SHP77 (cell line): Measurements from ENCODE around the gene DOCK1.
"Not testable (repeated sequence)": the region's sequence is repeated elsewhere in the genome, so short reads cannot be mapped to it uniquely, and the experiment has no call there.

ENCODE experiments used
- DNase-seq, 2 experiments: peaks; one replicate each; lab custom pipeline; 2025; lab: John Stamatoyannopoulos, UW

Gene DOCK1

GRCh38 chr10:127278001-127278400, 372.8 kb downstream of the DOCK1 start:
- no peak for DNase-seq

GRCh38 chr10:127279334-127279774, 374.1 kb downstream of the DOCK1 start:
- DNase-seq = no peak

GRCh38 chr10:127280446-127280845, 375.2 kb downstream of the DOCK1 start:
- DNase-seq = no peak

GRCh38 chr10:127283017-127283416, 377.8 kb downstream of the DOCK1 start:
- DNase-seq = no peak

GRCh38 chr10:127283576-127283975, 378.3 kb downstream of the DOCK1 start:
- no peak for DNase-seq

GRCh38 chr10:127290850-127291249, 385.6 kb downstream of the DOCK1 start:
- no peak for DNase-seq

- DNase-seq = no peak
Measured at GRCh38 chr10:127291329-127291728, 386.1 kb downstream of the DOCK1 start.

- DNase-seq = no peak
Measured at GRCh38 chr10:127292888-127293287, 387.7 kb downstream of the DOCK1 start.

- DNase-seq = no peak
Measured at GRCh38 chr10:127293640-127294039, 388.4 kb downstream of the DOCK1 start.

- DNase-seq = no peak
Measured at GRCh38 chr10:127296696-127297095, 391.5 kb downstream of the DOCK1 start.

GRCh38 chr10:127298381-127298780, 393.2 kb downstream of the DOCK1 start:
- no peak for DNase-seq

GRCh38 chr10:127299192-127299591, 394.0 kb downstream of the DOCK1 start:
- DNase-seq = not testable (repeated sequence)

- no peak for DNase-seq
Measured at GRCh38 chr10:127299956-127300689, 394.9 kb downstream of the DOCK1 start.

GRCh38 chr10:127300868-127301321, 395.7 kb downstream of the DOCK1 start:
- no peak for DNase-seq

GRCh38 chr10:127302343-127302742, 397.1 kb downstream of the DOCK1 start:
- no peak for DNase-seq

- no peak for DNase-seq
Measured at GRCh38 chr10:127303105-127303504, 397.9 kb downstream of the DOCK1 start.

- DNase-seq = no peak
Measured at GRCh38 chr10:127303746-127304145, 398.5 kb downstream of the DOCK1 start.

GRCh38 chr10:127306479-127306878, 401.3 kb downstream of the DOCK1 start:
- DNase-seq = no peak

- no peak for DNase-seq
Measured at GRCh38 chr10:127307338-127307737, 402.1 kb downstream of the DOCK1 start.

GRCh38 chr10:127308031-127308430, 402.8 kb downstream of the DOCK1 start:
- no peak for DNase-seq

GRCh38 chr10:127309619-127310018, 404.4 kb downstream of the DOCK1 start:
- not testable (repeated sequence) for DNase-seq

GRCh38 chr10:127310430-127310829, 405.2 kb downstream of the DOCK1 start:
- no peak for DNase-seq

GRCh38 chr10:127310923-127311322, 405.7 kb downstream of the DOCK1 start:
- no peak for DNase-seq
